Thoracic aorta (tissue), 2 donors: ENCODE measurements around the gene ATAD1. TPM values are rescaled to one million over a fixed set of nuclear protein-coding genes. Genes with fewer than 3 reads are reported as not detected.

Experiments used
- ATAC-seq: fragments of 150-250 bp; one replicate; pipeline ENCODE4 v1.8.0; 2017; ENCODE audit warnings: low read depth; ENCODE audit not compliant: insufficient number of reproducible peaks, low FRiP score
- DNase-seq: peaks from one replicate; pipeline ENCODE4 v3.0.0-alpha.2; 2020; ENCODE audit warnings: low spot score
- H3K27ac ChIP-seq, 2 donors: fragments of 200-600 bp; sonication (generic); 1 replicate in 1 of 2; 2 replicates in 1 of 2; pipeline ENCODE4 v1.5.1; 2016; ENCODE audit warnings: mild to moderate bottlenecking in 2 of 2, moderate library complexity in 2 of 2
- H3K27me3 ChIP-seq: fragments of 200-600 bp; sonication (generic); replicated peaks from 2 replicates; pipeline ENCODE4 v1.6.0; 2016; ENCODE audit warnings: mild to moderate bottlenecking; ENCODE audit not compliant: insufficient read depth
- H3K36me3 ChIP-seq: fragments of 200-600 bp; sonication (generic); one replicate; pipeline ENCODE4 v1.5.1; 2016
- H3K4me1 ChIP-seq, 2 donors: fragments of 200-600 bp; sonication (generic); 1 replicate in 1 of 2; 2 replicates in 1 of 2; pipeline versions ENCODE4 v1.5.1 to v1.6.0; 2016; ENCODE audit warnings: low read depth in 2 of 2, mild to moderate bottlenecking in 1 of 2; ENCODE audit not compliant: control insufficient read depth in 1 of 2
- H3K4me3 ChIP-seq: fragments of 200-600 bp; sonication (generic); 2 replicates; pipeline ENCODE4 v1.5.1; 2016; ENCODE audit warnings: mild to moderate bottlenecking
- H3K9me3 ChIP-seq: fragments of 200-600 bp; sonication (generic); 2 replicates; pipeline ENCODE4 v1.5.1; 2016
- total RNA-seq, 2 donors: library from RNA; depleted of rRNA; stranded (reverse); fragments of >200 nt; gene quantifications; one replicate each; pipeline versions ENCODE4 v1.1.0 to v1.2.3, GENCODE V29; 2016
- TF ChIP-seq, protein P1 (sequence below): fragments of 200-600 bp; sonication (generic); IDR thresholded peaks from one replicate; pipeline ENCODE4 v1.5.1; 2019; ENCODE audit warnings: antibody characterized with exemption

The ATAD1 gene
- total RNA-seq, 2 donors from 2014 or later: 25.3 to 29.1 TPM

- H3K27ac ChIP-seq: no peak overlapping the region
- H3K4me1 ChIP-seq: peaks cover 3 to 4% of the 10 kb centered on the region in 2 donors
- ATAC-seq: no peak
- peaks cover 3% of the 10 kb centered on the region for H3K36me3 ChIP-seq
- H3K4me3 ChIP-seq: no peak overlapping the region
- TF ChIP-seq, protein P1, sequence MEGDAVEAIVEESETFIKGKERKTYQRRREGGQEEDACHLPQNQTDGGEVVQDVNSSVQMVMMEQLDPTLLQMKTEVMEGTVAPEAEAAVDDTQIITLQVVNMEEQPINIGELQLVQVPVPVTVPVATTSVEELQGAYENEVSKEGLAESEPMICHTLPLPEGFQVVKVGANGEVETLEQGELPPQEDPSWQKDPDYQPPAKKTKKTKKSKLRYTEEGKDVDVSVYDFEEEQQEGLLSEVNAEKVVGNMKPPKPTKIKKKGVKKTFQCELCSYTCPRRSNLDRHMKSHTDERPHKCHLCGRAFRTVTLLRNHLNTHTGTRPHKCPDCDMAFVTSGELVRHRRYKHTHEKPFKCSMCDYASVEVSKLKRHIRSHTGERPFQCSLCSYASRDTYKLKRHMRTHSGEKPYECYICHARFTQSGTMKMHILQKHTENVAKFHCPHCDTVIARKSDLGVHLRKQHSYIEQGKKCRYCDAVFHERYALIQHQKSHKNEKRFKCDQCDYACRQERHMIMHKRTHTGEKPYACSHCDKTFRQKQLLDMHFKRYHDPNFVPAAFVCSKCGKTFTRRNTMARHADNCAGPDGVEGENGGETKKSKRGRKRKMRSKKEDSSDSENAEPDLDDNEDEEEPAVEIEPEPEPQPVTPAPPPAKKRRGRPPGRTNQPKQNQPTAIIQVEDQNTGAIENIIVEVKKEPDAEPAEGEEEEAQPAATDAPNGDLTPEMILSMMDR: no peak
- DNase-seq: no peak
- no peaks in the 10 kb centered on the region for H3K27me3 ChIP-seq
- H3K9me3 ChIP-seq: no peaks in the 10 kb centered on the region
These were observed 101.7 kb downstream of the ATAD1 start for GRCh38 chr10:87716348-87716670.

DNA sequence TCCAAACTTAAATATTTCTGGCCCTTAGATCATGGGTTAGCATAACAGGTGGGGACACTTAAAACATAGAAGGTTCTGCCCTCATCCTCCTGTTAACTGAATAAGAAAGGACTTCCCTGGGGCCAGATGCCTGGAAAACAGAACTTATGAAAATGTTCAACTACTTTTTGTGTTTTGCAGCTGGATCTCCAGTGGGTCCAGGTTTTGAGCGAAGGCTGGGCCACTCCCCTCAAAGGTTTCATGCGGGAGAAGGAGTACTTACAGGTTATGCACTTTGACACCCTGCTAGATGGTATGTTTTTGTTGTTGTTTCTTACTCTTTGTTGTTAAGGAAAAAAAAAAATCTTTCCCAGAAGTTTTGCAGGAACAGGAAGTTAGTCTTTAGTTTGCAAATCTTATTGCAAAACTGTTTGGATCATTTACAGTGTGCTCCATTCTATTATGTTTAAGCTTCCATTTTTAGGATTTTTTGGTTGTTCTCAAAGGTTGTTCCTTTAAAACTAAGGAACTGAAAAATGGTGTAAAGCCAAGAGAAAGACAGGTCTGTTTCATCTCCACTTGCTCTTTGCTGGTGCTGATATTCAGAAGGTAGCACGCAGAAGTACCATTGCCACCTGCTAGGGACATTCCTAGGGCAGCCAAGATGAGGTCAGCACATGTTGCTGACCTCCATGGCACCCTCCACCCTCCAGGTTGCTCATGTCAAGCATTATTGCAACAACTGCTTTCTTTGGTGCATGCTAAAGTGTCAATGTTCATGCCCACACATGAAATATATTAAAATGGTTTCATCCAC, 102.3 kb downstream of the ATAD1 start:
- no peaks in the 10 kb centered on the region for H3K9me3 ChIP-seq
- no peaks in the 10 kb centered on the region for H3K27me3 ChIP-seq
- DNase-seq (no peak), ATAC-seq (no peak)
- no peak overlapping the region for H3K27ac ChIP-seq
- H3K36me3 ChIP-seq: peaks cover 3% of the 10 kb centered on the region
- TF ChIP-seq, protein P1: no peak
- peaks cover 3 to 4% of the 10 kb centered on the region in 2 donors for H3K4me1 ChIP-seq
- H3K4me3 ChIP-seq: no peak overlapping the region

GRCh38 chr10:87713707-87714106, 104.3 kb downstream of the ATAD1 start:
- Histone ChIP-seq H3K27me3 (no peaks in the 10 kb centered on the region), H3K4me1 (peaks cover 3 to 4% of the 10 kb centered on the region in 2 donors), H3K36me3 (no peaks in the 10 kb centered on the region), H3K27ac (no peak overlapping the region), H3K9me3 (no peaks in the 10 kb centered on the region), H3K4me3 (no peak overlapping the region)
- TF ChIP-seq, protein P1: no peak
- DNase-seq: no peak
- ATAC-seq: no peak

DNA sequence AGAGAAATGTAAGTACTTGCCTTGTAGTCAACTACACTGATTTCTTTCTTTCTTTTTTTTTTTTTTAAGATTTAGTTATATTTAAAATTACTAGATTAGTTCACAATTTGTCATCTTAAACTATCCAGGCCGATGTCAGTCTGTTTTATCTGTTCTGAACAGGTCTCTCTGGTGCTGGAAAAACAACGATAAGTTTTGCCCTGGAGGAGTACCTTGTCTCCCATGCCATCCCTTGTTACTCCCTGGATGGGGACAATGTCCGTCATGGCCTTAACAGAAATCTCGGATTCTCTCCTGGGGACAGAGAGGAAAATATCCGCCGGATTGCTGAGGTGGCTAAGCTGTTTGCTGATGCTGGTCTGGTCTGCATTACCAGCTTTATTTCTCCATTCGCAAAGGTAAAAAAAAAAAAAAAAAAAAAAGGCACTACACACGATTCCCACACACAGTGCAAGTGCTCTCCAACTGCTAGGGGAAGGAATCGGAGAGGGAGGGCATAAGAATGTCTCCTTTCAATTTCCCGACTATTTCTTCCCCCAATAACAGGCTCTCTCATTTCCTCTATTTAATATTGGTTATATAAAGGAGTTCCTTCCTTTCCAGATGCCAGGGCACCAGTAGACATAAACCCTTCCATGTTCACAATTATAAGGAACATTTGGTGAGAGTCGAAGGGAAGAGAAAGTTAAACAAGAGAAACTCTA, 105.0 kb downstream of the ATAD1 start:
- DNase-seq (no peak), ATAC-seq (no peak)
- peaks cover 3 to 4% of the 10 kb centered on the region in 2 donors for H3K4me1 ChIP-seq
- no peaks in the 10 kb centered on the region for H3K36me3 ChIP-seq
- H3K27me3 ChIP-seq: no peaks in the 10 kb centered on the region
- no peaks in the 10 kb centered on the region for H3K9me3 ChIP-seq
- H3K4me3 ChIP-seq: no peak overlapping the region
- no peak overlapping the region for H3K27ac ChIP-seq
- TF ChIP-seq, protein P1: no peak

GRCh38 chr10:87707254-87707653, 110.8 kb downstream of the ATAD1 start:
- Histone ChIP-seq H3K27ac (no peak overlapping the region), H3K4me1 (no peaks in the 10 kb centered on the region), H3K9me3 (no peaks in the 10 kb centered on the region), H3K27me3 (no peaks in the 10 kb centered on the region), H3K36me3 (no peaks in the 10 kb centered on the region), H3K4me3 (no peak overlapping the region)
- ATAC-seq (no peak), DNase-seq (no peak)
- TF ChIP-seq, protein P1: no peak
